GM18526 (cell line): ENCODE results near the gene PHF19.

Source experiments
- POLR2A ChIP-seq: IDR thresholded peaks from 3 replicates; pipeline ENCODE4 v1.6.1; 2011; ENCODE audit not compliant: insufficient read length; ENCODE audit errors: extremely low read depth

PHF19 gene

DNA sequence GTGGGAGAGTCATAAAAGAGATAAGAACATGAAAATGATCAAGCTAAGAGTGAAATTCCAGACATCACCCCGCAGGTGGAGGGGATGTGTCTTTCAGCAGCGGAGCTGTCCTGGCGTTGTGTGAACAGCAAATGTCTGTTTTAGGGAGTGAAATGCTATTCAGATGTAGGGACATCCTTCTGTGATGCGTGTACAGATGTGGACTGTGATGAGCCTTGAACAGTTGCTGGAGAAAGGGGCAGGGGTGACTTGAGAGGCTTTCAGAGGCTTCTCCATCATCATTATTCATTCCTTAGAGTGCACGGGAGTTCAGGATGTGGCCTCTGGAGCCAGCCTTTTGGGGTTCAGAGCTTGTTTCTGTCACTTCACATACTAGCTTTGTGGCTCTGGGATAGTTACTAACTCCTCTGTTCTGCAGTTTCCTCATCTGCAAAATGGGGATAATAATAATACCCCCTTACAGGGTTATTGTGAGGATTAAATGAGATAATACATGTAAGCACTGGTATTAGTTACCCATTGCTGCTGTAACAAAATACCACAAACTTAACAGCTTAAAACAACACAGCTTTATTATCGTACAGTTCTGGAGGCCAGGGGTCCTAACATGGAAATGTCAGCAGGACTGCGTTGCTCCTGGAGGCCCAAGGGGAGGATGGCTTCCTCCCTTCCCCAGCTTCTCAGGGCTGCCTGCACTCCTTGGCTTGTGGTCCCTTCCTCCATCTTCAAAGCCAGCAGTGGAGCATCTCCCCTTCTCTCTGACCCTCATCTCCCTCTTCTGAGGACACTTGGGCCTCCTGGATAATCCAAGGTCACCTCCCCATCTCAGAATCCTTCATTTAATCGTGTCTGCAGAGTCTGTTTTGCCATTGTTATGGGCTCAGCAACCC, 40.2 kb upstream of the PHF19 start:
- peak; percentile 11 for TF ChIP-seq POLR2A

DNA sequence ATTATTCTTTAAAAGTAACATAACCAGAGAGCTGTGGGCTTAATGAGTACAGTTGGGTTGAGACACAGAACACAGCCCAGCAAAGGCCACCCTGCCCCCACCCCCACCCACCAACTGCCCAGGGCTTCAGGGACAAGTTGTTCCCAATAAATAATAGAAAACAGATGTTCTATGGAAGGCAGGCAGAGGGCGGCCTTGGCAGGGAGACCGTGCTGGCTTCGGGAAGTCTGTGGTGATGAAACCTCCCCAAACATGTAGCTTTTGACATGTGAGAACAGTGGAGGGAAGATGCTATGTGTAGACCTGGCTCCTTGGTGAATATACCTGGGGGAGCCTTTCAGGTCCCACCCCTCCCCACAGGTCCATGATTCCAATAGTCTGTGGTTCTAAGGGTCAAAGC, 39.6 kb upstream of the PHF19 start:
- TF ChIP-seq POLR2A = no peak

DNA sequence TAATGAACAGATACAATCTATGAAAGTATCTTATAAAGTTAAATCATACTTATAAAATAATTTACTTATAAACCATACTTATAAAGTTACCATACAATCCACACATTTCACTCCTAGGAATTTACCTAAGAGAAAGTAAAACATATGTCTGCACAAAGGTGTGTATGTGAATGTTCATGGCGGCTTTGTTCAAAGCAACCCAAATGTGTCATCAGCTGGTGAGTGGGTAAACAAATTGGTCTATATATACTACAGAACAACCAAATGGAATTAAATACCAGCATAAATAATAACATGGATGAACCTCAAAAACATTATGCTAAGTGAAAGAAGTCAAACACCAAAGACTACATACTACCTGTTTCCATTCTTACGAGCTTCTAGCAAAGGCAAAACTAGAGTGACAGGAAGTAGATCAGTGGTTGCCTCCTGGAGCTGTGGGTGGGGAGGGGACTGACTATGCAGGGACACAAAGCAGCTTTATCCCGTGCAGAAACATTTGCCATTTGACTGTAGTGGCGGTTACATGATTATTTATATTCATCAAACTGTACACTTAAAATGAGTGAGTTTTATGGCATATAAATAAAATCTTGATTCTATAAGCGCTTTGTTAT, 39.0 kb upstream of the PHF19 start:
- no peak for TF ChIP-seq POLR2A

DNA sequence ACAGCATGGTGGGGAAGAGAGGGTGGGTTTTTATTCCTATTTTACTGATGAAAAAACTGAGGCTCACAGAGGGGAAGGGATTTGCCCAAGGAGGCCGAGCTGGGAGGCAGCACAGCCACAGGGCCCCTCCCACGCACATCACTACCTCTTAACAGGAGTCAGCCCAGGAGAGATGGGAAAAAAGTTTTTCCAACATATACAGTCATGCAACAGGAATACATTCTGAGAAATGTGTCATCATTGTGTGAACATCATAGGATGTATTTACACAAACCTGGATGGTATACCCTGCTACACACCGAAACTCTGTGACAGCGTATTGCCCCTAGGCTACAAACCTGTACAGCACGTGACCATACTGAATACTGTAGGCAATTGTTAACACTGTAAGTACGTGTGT, 38.0 kb upstream of the PHF19 start:
- TF ChIP-seq POLR2A = no peak

DNA sequence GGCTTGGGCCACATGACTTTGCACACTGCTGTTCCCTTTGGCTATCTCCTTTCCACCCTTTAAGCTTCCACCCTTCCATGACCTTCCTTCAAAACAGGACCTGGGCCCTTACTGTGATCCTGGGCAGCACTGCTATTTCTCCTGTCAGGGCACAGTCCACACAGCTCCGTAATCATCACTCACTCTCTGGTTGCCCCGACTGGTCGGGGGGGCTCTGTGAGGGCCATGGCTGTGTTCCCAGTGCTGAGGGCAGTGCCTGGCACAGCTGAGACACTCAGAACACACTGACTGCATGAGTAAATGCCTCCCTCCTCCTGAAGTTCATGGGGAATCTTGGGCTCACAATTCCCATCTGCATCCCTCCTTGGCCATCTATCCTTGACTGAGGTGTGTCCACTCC, 37.4 kb upstream of the PHF19 start:
- no peak for TF ChIP-seq POLR2A

DNA sequence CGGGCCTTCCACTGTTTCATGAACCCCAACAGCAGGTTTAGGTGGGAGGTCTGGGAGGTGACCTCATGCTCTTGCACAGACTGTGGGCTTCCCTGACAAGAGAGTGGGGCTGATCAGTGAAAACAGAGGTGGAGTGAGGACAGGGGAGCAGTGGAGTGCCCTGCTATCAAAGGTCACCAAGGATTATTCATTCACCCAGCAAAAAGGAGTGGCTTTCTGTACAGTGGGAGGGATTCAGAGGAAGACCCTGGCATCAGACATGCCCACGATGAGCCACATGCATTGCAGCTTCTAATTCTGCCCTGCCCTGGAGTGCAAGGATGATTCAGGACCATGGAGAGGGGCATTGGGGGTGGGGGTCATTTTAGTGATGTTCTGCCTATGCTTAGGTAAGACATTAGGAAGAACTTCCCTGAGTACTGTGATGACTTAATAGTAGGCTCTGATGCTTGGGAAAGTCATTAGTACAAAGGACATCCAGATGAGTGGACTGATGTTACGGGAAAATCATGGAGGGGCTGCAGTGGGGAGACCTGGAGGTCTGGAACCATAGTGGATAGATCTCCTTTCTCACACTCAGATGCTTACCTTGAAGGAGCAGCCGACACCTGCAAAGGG, 36.8 kb upstream of the PHF19 start:
- TF ChIP-seq POLR2A = no peak

DNA sequence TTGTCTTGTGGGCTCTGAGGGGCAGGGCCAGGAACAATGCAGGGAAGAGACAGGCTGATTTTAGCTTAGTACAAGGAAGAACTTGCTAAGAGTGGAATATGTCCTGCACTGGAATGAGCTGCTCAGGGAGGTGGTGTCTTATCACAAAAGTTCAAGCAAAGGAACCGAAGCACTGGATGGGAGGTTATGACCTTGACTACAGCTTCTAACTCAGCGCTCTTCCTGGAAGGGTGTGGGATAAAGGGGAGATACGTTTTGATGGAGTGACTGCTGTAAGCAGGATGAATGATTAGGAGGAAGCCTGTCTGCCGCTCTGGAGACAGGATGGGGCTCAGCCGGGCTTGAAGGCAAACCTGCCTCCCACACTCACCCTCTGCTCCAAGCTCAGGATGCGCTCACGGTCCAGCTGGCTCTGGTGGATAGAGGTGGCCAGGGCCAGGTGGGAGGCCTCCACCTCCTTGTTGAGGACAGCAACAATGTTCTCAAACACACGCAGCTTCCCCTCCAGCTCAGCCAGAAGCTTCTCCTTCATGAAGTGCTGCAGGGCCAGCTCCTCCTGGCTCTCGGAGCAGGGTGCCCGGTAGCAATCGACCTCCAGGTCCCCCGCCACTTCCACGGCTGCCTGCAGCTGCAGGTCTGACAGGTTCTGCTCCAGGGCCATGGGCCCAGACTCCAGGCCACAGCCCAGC, 36.1 kb upstream of the PHF19 start:
- TF ChIP-seq POLR2A = no peak

DNA sequence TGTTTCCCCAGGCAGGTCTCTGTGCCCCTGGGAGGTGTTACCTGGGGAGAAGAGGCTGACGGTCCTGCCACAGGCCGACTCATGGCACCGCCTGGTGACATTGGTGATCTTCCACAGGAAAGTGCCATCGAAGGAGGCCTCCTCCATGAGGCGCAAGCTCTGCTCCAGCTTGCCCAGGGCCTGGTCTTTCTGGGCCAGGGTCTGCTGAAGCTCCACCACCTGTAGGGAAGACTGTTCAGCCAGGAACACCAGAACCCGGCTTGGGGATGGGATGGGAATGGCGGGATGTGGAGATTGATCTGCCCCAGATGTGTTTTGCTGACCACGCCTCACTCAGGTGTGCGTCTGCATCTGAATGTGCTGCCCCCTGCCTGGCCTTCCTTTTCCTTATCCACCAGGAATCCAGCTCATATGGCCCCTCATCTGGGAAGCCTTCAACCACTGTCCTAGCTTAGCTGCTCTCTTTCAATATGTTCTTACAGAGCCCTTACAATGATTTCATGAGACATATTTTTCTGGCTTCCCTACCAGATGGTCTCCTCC, 34.4 kb upstream of the PHF19 start:
- no peak for TF ChIP-seq POLR2A

DNA sequence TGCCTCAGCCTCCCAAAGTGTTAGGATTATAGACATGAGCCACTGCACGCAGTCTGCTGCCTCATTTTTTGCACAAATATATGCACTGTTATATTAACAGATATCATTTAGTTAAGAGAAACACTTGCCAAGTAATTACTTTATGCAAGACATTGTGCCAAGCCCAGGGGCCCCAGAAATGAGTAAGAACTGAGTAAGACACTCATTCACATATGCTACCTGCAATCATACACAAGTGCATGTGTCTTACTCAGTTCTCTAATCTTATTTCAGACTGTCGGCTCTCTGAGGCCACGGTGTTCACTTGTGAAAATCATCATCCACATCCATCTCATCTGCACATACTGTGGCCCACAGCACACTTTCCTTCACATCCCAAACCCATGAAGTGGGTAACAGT, 33.7 kb upstream of the PHF19 start:
- no peak for TF ChIP-seq POLR2A

DNA sequence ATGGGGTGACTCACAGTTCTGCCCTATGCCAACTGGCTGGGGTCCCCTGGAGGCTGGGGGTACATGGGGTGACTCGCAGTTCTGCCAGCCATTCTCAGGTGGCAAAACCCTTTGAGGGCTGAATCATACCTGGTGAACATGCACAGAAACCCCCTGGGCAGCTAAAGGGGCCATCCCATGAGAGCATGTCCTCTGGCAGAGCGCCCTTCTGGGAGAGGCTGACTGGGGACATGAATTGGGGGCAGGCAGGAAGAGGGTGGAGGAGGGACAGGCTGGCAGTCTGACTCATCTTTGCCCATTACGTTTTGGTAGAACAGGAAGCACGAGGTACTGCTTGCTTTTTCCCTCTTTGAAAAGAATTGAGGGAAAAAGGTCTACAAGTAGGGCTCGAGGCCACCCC, 32.9 kb upstream of the PHF19 start:
- no peak for TF ChIP-seq POLR2A

DNA sequence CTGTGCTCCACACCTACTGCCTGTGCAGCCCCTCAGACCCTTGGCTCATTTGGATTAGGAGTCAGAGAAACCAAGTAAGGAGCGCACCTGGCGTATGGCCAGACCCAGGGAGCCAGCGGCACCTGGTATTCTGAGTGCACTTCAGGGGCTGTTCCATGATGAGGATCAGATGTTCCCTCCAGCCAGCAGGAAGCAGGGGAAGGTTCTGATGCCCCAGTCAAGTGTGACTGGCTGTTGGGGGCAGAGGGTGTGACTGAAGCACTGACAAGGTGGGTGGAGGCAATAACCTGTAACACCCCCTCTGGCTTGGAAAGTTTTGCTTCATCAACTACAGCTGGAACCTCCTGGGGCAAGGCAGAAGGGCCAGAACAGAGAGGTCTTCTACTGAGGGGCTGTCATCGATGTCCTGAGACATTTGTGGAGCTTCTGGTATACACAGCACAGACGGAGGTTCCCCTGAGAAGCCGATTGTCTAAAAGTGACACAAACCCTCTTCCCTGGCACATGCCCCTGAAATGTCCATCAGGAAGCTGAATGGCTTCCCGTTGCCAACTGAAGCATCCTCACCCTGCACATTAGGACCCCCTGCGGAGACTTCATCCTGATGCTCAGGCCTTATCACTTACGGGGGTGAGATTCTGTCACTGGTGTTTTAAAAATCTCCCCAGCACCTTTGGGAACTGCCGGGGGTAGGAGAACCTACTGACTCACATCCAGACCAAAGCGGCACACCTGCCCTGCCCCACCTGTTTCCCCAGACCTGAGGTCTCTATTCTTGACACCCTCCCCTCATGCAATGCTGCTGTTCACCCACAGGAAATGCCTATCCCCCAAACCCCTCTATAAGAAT, 28.6 kb upstream of the PHF19 start:
- TF ChIP-seq POLR2A = peak; percentile 35

DNA sequence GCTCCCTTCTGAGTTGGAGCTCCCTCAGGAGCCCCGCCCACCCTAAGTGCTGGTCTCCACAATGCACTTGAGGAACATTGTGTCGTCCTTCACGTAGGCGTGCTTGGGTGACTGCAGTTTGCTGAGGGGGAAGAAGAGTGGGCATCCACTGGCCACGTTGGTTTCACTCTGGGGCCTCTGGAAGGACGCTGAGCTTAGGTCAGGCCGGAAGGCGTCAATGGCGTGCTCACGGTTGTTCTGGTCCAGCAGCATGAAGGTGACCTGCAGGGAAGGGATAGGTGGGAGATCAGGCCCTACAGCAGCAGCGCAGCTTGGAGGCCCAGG, 28.0 kb upstream of the PHF19 start:
- no peak for TF ChIP-seq POLR2A

DNA sequence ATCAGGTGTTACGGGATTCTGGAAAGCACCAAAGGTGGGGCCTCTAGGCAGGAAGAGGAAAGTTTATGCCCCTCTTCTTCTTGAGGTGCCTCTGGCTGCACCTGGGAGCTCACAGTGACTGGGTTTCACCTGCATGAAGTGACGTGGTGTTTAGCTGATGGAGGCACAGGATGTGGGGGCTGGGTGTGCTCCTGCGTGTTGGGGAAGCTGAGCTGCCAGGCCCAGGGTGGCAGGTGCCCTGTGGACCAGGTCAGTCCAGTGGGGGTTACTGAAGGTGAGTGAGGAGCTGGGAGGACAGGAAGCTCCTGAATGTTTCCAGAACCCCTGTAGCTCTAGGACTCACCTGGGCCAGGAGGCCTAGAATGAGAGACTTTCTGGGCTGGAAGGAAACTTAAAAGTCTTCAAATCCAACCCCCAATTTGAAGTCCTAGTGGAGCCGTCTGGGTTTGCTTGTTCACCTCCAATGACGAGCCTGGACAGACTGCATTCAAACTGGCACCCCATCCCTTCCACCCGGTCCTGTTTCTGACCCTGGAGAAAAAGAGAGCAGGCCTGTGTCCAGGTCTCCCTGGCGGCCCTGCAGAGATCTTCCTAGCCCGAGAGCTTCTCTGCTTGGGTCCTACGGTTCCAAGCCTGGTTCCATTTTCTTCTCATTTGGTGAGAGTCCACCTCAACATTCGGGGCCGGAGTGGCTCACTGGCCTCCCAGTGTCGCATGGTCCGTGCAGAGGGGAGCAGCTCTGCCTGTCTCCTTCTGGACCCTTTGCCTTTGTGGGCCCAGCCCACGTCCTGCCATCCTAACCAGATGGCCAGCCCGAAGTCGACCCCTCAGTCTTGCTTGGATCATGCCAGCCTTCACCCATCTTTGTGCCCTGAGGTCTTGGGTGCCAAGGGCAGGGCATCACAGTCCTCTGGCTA, 27.3 kb upstream of the PHF19 start:
- peak; percentile 23 for TF ChIP-seq POLR2A
